Transverse colon (tissue), 4 donors: ENCODE data around the gene EEF1AKMT2. TPM values are rescaled to one million over a fixed set of nuclear protein-coding genes. Genes with fewer than 3 reads are reported as not detected.

ENCODE experiments used
- DNase-seq: peaks from one replicate; pipeline ENCODE4 v3.0.0-alpha.2; 2019
- H3K27ac ChIP-seq, 4 donors: fragments of 200-600 bp; sonication (generic); 2 replicates each; pipeline ENCODE4 v1.5.1; 2016 to 2018; ENCODE audit warnings: inconsistent platforms in 4 of 4
- H3K27me3 ChIP-seq: fragments of 200-600 bp; sonication (generic); 2 replicates; pipeline ENCODE4 v1.5.1; 2017; ENCODE audit warnings: inconsistent platforms
- H3K36me3 ChIP-seq, 4 donors: fragments of 200-600 bp; sonication (generic); 2 replicates each; pipeline ENCODE4 v1.5.1; 2017 to 2019; ENCODE audit warnings: inconsistent platforms in 4 of 4
- H3K4me1 ChIP-seq, 4 donors: fragments of 200-600 bp; sonication (generic); 2 replicates each; pipeline ENCODE4 v1.5.1; 2017 to 2020; ENCODE audit warnings: inconsistent platforms in 4 of 4
- H3K4me3 ChIP-seq, 4 donors: fragments of 200-600 bp; sonication (generic); 1 replicate in 1 of 4; 2 replicates in 3 of 4; pipeline versions ENCODE4 v1.5.1 to v1.6.1; 2017 to 2019; ENCODE audit warnings: inconsistent platforms in 4 of 4
- H3K9me3 ChIP-seq, 2 donors: fragments of 200-600 bp; sonication (generic); 2 replicates each; pipeline ENCODE4 v1.5.1; 2017 to 2019; ENCODE audit warnings: inconsistent platforms in 2 of 2
- EP300 ChIP-seq: sonication (generic); formaldehyde crosslinking; IDR thresholded peaks from one replicate; pipeline ENCODE4 v1.6.1; 2017; ENCODE audit warnings: antibody characterized with exemption, low read depth
- POLR2A ChIP-seq: fragments of 450-650 bp; IDR thresholded peaks from one replicate; pipeline ENCODE4 v1.6.1; 2016; ENCODE audit warnings: antibody characterized with exemption, mild to moderate bottlenecking, moderate library complexity
- POLR2AphosphoS5 ChIP-seq, 3 donors: sonication (generic); formaldehyde crosslinking; IDR thresholded peaks; one replicate each; pipeline ENCODE4 v1.6.1; 2016; ENCODE audit warnings: antibody characterized with exemption in 3 of 3
- WGBS, 2 donors: methylation state at CpG; one replicate each; pipeline ENCODE4 v1.1.5; 2018; ENCODE audit warnings: low coverage in 1 of 2; 5-methylcytosine and 5-hydroxymethylcytosine counted together
- in situ Hi-C, 4 donors: fragments of 200-750 bp; cut with MboI; loops; one replicate each; pipeline versions ENCODE4 v1.15.0 to v1.15.1; 2017; ENCODE audit warnings: low sequenced_read_pairs in 3 of 4, low pct_ligation_motif_present in 1 of 4, low pct_unique_long_range_greater_than_20kb in 1 of 4
- intact Hi-C: fragments of 100-400 bp; cut with DNase I; formaldehyde crosslinking; loops from one replicate; pipeline ENCODE4 v1.15.1; 2023; ENCODE audit warnings: low total_unique reads
- total RNA-seq, 4 donors: library from RNA; depleted of rRNA; stranded (reverse); fragments of >200 nt; gene quantifications; one replicate each; pipeline ENCODE4 v1.1.0, GENCODE V29; 2016
- TF ChIP-seq, protein P1 (sequence below), 5 experiments: fragments of 200-600 bp in 3 of 5; fragments of 450-650 bp in 2 of 5; sonication (generic) in 3 of 5; IDR thresholded peaks; 1 replicate in 2 of 5; 2 replicates in 3 of 5; pipeline ENCODE4 v1.5.1; 2016 to 2017; ENCODE audit warnings: antibody characterized with exemption in 5 of 5, inconsistent platforms in 3 of 5, mild to moderate bottlenecking in 2 of 5, moderate library complexity in 1 of 5

The EEF1AKMT2 gene
- total RNA-seq, 4 donors from 2014 or later = 5.2 to 19.1 (median 10.6) TPM

DNA sequence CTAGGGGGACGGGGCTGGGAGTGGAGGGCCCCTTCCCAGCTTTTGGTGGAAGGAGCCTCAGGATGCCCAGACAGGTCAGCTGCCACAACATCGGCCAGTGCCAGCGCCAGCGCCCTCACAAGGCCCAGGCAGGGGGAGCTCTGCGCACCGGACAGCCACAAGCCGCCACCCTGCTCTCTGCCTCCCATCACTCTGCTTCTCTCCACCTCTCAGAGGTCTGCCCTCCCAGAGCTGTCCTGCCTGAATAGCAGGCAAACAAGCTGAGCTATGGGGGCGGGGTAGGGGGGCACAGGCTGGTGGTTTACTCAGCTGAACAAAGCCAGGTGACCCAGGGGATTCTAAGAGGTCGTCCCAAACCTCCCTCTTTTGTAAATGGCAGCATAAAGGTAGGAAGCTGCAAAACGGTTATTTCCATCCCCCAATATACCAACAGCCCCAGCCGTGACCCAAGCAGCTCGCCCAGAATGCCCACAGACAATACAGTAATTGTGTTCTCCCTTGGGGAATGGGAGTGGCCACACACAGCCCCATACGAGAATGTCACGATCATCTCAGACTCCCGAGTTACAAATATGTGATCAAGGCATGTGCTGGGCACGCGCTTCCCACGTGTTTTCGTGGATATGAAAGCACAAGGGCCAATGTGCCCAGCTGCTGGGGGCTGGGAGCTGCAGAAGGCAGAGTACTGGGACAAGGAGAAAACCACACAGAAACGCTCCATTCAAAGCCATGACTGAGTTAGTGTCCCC, 67.2 kb downstream of the EEF1AKMT2 start:
- H3K27ac ChIP-seq = peak overlapping the region; percentile 76 to 86 (median 80)
- TF ChIP-seq POLR2AphosphoS5 (IDR thresholded peaks at IDR 0.05) (no peak), POLR2A (no peak), EP300 (no peak)
- TF ChIP-seq, protein P1, sequence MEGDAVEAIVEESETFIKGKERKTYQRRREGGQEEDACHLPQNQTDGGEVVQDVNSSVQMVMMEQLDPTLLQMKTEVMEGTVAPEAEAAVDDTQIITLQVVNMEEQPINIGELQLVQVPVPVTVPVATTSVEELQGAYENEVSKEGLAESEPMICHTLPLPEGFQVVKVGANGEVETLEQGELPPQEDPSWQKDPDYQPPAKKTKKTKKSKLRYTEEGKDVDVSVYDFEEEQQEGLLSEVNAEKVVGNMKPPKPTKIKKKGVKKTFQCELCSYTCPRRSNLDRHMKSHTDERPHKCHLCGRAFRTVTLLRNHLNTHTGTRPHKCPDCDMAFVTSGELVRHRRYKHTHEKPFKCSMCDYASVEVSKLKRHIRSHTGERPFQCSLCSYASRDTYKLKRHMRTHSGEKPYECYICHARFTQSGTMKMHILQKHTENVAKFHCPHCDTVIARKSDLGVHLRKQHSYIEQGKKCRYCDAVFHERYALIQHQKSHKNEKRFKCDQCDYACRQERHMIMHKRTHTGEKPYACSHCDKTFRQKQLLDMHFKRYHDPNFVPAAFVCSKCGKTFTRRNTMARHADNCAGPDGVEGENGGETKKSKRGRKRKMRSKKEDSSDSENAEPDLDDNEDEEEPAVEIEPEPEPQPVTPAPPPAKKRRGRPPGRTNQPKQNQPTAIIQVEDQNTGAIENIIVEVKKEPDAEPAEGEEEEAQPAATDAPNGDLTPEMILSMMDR (IDR thresholded peaks at IDR 0.05) = no peak
- in situ Hi-C loops (loop anchor here in 1 of 4 donors (25.0 kb wide), 1 partner anchor 87 kb away; no protein-coding TSS in a partner anchor), intact Hi-C loops (no loop called here)
- H3K4me3 ChIP-seq = no peak overlapping the region
- H3K27me3 ChIP-seq = no peaks in the 10 kb centered on the region
- 61% methylated on average over 20 of the region's 20 CpGs; no CpG with 5 or more reads in 1 of the 2 donors for WGBS, 2 donors
- H3K4me1 ChIP-seq = peaks cover 60 to 99% (median 81%) of the 10 kb centered on the region in 4 donors
- H3K9me3 ChIP-seq = no peaks in the 10 kb centered on the region
- DNase-seq = peak; percentile 69
- H3K36me3 ChIP-seq = no peaks in the 10 kb centered on the region

DNA sequence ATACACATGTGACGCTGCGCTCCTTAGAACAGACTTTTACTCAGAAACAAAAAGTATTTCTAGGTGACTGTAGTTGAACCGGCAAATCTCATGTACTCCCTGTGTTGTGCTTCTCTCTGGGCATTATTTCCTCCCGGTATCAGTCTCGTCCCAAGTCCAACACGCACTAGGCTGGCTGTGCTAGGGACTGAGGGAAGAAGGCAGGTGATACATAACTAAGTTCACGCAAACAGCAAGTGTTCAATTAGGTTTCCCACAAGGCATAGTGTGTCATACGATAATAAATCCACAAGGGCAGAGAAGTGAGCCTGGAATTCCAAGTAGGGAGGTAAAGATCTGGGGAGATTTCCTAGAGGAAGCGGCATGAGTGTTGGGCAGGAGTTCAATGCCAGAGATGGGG, 67.9 kb downstream of the EEF1AKMT2 start:
- TF ChIP-seq, protein P1 (IDR thresholded peaks at IDR 0.05) = no peak
- TF ChIP-seq POLR2AphosphoS5 (IDR thresholded peaks at IDR 0.05) (no peak), POLR2A (no peak), EP300 (no peak)
- in situ Hi-C loops = no loop called here
- no peak for DNase-seq
- Histone ChIP-seq H3K4me1 (peaks cover 58 to 99% (median 81%) of the 10 kb centered on the region in 4 donors), H3K4me3 (no peak overlapping the region), H3K27me3 (no peaks in the 10 kb centered on the region), H3K27ac (peak overlapping the region; percentile 76 to 86 (median 80)), H3K36me3 (no peaks in the 10 kb centered on the region), H3K9me3 (no peaks in the 10 kb centered on the region)
- 54 to 58% methylated on average over 3 to 9 of the region's 9 CpGs for WGBS, 2 donors
- intact Hi-C loops = no loop called here

DNA sequence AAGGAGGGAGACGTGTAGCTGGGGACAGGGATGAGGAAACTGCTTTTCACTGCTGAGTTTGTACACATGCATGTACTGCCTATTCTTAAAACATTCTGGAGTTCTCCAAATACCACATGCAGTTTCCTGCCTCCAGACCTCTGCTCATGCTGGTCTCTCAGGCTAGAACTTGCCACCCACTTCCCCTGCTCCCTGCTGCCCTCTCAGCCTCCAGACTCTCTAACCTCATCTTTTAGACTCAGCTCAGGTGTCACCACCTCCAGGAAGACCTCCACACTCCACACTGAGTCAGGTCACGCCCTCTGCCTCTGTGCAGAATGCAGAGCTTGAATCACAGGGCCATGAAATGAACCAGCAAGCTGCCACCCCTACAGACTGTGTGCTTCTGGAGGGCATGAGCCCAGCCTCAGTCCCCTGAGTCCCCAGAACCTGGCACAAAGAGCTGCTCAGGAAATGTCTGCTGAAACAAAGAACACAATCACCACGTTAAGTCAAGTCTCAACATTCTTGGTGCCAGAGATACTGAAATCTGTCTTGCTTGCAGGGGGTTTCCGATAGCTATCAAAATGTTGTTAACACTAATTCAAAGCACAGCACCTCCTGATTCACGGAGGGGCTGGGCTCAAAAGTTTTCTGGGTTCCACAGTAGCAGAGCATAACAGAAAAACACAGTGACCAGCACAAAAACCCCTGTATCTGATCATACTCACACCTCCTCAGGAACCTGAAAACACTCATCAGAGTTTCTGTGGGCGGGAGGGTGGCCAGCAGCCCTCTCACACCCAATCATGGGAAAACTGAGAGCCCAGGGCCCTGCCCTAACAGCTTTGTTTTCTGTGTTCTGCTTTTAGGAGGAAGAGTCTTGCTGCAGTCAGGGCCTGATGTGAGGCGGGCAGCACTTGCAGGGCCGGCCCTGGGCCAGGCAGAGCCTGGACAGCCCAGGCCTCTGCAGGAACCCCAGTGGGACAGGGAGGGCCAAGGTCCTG, 68.6 kb downstream of the EEF1AKMT2 start:
- peak; percentile 66 for DNase-seq
- intact Hi-C loops = no loop called here
- peaks cover 58 to 99% (median 80%) of the 10 kb centered on the region in 4 donors for H3K4me1 ChIP-seq
- H3K36me3 ChIP-seq = no peaks in the 10 kb centered on the region
- no peaks in the 10 kb centered on the region for H3K9me3 ChIP-seq
- no peaks in the 10 kb centered on the region for H3K27me3 ChIP-seq
- in situ Hi-C loops = no loop called here
- 39 to 56% methylated on average over 1 to 8 of the region's 8 CpGs for WGBS, 2 donors
- TF ChIP-seq, protein P1 (IDR thresholded peaks at IDR 0.05) = no peak
- TF ChIP-seq POLR2A (peak; percentile 46), POLR2AphosphoS5 (IDR thresholded peaks at IDR 0.05) (peak in 1 of 3 donors; percentile 21)
- H3K27ac ChIP-seq = peak overlapping the region; percentile 76 to 86 (median 80)
- H3K4me3 ChIP-seq = no peak overlapping the region
